ENCODE results near the gene TNC. TPM values are rescaled to one million over a fixed set of nuclear protein-coding genes. Genes with fewer than 3 reads are reported as not detected.

The TNC gene
- total RNA-seq, 4 donors from 2014 or later, result 79.7 to 242 (median 161) TPM

GRCh38 chr9:115043632-115044031 lies 74.3 kb downstream of the TNC start:
- no peak for DNase-seq
- H3K9me3 ChIP-seq, result no peaks in the 10 kb centered on the region
- no peaks in the 10 kb centered on the region for H3K36me3 ChIP-seq
- H3K27me3 ChIP-seq, result no peaks in the 10 kb centered on the region
- H3K27ac ChIP-seq, result no peak overlapping the region
- TF ChIP-seq POLR2A (IDR thresholded peaks at IDR 0.05) (no peak), CTCF (IDR thresholded peaks at IDR 0.05) (no peak)
- intact Hi-C loops (cut with DNase I; ENCODE audit: low total_unique reads), result no loop called here
- H3K4me3 ChIP-seq, result no peak overlapping the region
- H3K4me1 ChIP-seq, result no peaks in the 10 kb centered on the region

GRCh38 chr9:115042781-115043509 lies 75.0 kb downstream of the TNC start:
- intact Hi-C loops (cut with DNase I; ENCODE audit: low total_unique reads), result no loop called here
- Histone ChIP-seq H3K4me1 (no peaks in the 10 kb centered on the region), H3K36me3 (no peaks in the 10 kb centered on the region), H3K27ac (no peak overlapping the region), H3K27me3 (no peaks in the 10 kb centered on the region), H3K4me3 (no peak overlapping the region), H3K9me3 (no peaks in the 10 kb centered on the region)
- TF ChIP-seq POLR2A (IDR thresholded peaks at IDR 0.05) (no peak), CTCF (IDR thresholded peaks at IDR 0.05) (no peak)
- no peak for DNase-seq

GRCh38 chr9:115039516-115040120 lies 78.3 kb downstream of the TNC start:
- Histone ChIP-seq H3K27ac (no peak overlapping the region), H3K4me3 (no peak overlapping the region), H3K4me1 (no peaks in the 10 kb centered on the region), H3K27me3 (no peaks in the 10 kb centered on the region), H3K36me3 (no peaks in the 10 kb centered on the region), H3K9me3 (no peaks in the 10 kb centered on the region)
- TF ChIP-seq CTCF (IDR thresholded peaks at IDR 0.05) (no peak), POLR2A (IDR thresholded peaks at IDR 0.05) (no peak)
- intact Hi-C loops (cut with DNase I; ENCODE audit: low total_unique reads), result no loop called here
- no peak for DNase-seq

GRCh38 chr9:115038178-115038577 lies 79.8 kb downstream of the TNC start:
- Histone ChIP-seq H3K9me3 (no peaks in the 10 kb centered on the region), H3K36me3 (no peaks in the 10 kb centered on the region), H3K27me3 (no peaks in the 10 kb centered on the region), H3K4me1 (no peaks in the 10 kb centered on the region), H3K4me3 (no peak overlapping the region), H3K27ac (peak overlapping the region in 1 of 2 donors; percentile 65)
- no peak for DNase-seq
- TF ChIP-seq POLR2A (IDR thresholded peaks at IDR 0.05), result no peak
- intact Hi-C loops (cut with DNase I; ENCODE audit: low total_unique reads), result no loop called here

- H3K4me1 ChIP-seq, result no peaks in the 10 kb centered on the region
- no peaks in the 10 kb centered on the region for H3K9me3 ChIP-seq
- H3K27ac ChIP-seq, result peak overlapping the region; percentile 56 to 65
- DNase-seq, result no peak
- TF ChIP-seq POLR2A (IDR thresholded peaks at IDR 0.05) (no peak), CTCF (IDR thresholded peaks at IDR 0.05) (no peak)
- intact Hi-C loops (cut with DNase I; ENCODE audit: low total_unique reads), result no loop called here
- no peak overlapping the region for H3K4me3 ChIP-seq
- no peaks in the 10 kb centered on the region for H3K27me3 ChIP-seq
- H3K36me3 ChIP-seq, result no peaks in the 10 kb centered on the region
These were observed 81.3 kb downstream of the TNC start for GRCh38 chr9:115036691-115037090.
